Stimulated activated CD4-positive, alpha-beta T cell treated with anti-CD3 and anti-CD28 coated beads, TNF-alpha, amount 100 ng/mL, for 24 hours (primary cell): Measurements from ENCODE around the gene NDST1.
"Not testable (repeated sequence)": the region's sequence is repeated elsewhere in the genome, so short reads cannot be mapped to it uniquely, and the experiment has no call there.

Experiments used
- DNase-seq, 3 experiments: peaks; one replicate each; pipeline ENCODE4 v3.0.0-alpha.2; 2020; ENCODE audit warnings: low read depth in 3 of 3

NDST1 gene

DNA sequence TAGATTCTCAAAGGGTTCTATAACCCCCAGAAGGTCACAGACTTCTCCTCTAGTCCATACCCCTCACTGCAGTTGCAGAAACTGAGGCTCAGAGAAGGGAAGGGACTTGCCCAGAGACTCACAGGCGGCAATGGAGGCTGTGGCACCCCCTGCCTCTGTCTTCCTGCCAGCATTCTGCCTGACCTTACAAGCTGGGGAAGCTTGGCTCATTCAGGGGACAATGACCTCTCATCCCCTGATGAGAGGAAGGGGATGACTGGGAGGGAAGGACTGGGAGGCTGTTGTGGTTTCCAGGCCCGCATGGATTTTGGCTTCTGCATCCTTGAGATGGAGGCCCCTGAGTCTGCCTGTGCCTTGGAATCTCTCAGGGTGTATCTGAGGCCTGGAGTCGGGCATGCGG, 897 bp downstream of the NDST1 start:
- no peak for DNase-seq

DNA sequence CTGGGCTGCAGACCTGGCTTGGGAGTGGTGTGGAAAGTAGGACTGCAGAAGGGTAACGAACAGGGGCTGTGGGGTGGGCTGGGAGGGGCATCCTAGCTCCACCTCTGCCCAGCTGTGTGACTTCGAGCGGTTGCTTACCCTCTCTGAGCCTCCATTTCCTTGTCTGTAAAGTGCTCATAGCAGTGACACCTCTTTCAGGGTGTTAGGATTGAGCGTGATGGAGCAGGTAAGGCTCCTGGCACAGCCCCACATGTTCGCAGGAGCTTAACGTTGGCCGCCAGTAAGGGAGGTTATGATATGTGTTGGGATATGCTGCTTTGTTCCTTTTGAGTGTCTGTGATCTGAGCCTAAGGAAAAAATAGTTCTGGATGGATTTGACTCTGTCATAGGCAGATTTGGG, 2.1 kb downstream of the NDST1 start:
- no peak for DNase-seq

DNA sequence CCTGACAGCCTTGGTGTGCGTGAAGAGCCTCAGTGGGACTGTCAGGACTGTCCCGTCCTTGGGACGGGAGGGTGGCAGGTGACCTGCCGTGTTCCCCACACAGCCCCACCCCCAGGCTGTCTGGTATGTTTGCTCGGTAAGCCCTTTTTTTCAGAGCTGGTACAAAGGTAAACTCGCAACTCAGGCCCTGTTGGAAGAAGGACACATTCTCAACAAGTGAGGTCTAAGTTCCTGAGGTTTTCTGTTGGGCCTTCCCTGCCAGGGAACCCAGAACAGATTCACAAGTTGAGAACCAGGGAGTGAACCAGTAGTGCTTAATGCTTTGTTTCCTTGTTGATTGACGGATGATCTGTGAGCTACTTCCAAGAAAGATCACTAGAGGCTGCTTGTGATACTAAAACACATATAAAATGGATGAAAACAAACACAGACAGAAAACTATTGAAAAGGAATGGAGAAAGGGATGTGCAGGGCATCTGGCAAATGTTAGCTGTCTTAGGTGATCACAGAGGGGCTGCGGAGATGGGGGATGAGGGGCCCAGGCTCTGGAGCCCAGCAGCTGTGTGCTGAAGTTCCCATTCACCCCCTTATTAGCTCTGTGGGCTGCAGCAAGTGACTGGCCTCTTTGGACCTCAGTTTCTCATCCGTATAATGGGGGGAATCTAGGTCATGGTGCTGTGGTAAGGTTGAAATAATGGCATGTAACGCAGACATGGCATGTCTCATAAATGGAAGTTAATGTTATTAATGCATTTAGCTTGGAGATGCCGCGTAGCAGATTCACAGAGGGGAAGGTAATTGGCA, 2.7 kb downstream of the NDST1 start:
- DNase-seq = no peak

DNA sequence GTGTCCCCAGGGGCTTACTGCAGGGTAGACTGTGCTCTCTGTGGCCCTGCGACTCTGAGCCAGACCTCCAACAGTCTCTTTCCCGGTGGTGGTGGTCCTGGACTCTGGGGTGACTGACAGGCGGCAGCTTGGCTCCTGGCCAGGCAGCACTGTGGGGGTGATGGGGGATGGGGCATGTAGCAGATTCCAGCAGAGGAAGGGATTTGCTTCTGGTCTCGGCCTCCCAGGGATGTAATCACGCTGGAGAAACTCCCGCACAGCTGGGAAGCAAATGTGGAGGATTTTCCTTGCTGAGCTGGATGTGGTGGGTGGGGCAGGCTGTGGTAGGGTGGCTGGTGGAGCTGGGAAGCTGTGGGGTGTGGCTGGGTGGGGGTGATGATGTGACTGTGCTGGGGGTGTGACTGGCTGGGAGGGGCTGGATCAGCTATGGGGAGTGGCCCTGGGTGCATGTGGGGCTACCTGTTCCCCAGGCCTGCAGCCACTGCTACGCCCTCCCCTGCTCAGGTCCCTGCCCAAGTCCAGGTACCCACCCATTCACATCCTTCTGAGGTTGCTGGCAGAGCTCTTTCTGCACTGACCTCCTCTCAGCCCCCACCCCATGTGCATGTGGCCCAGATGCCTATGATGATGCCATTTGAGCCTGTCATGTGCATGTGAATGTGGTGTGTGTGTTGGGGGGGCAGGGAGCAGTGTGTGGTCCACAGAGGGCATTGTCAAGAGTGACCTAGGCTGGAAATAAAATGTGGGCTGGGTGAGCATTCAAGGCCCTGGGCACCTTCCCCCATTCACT, 3.8 kb downstream of the NDST1 start:
- no peak for DNase-seq

- no peak for DNase-seq
Measured at GRCh38 chr5:150512368-150512747, 4.4 kb downstream of the NDST1 start.

- no peak for DNase-seq
Measured at GRCh38 chr5:150513375-150514309, 5.7 kb downstream of the NDST1 start.

GRCh38 chr5:150514708-150515211, 6.8 kb downstream of the NDST1 start:
- DNase-seq = no peak

DNA sequence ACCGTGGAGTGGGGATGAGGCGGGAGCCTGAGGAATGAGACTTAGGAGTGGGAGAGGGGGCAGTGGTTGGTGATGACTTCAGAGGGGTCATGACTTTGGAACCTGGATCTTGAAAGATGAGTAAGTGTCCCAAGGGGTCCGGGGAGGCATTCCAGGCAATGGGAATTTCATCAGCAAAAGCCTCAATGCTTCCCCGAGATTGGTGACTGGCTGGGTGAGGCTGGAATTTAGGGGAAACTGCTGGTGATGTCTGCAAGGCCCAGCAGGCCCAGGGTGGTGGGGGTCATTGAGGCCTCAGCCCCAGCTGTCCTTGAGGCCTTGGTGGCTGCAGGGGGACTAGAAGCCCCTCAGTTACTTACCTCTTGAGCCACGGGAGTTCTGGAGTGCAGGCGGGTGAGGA, 7.5 kb downstream of the NDST1 start:
- no peak for DNase-seq

DNA sequence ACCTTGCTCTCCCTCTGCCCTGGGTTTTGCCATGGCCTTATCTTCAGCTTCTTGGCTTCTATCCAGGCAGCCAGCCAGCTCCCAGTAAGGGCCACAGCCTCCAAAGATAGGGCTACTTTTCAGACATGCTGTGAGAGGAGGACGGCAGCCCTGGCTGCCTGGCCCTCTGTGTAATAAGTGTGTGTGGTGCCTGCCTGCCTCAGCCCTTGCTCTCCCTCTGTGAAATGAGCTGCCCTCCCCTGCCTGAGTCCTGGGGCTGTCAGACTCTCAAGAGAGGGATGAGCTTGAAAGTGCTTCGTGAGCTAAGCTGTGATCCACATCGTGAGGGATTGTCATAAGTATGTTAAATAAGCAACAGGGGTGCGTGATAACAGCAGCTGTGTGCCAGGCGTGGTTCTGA, 8.1 kb downstream of the NDST1 start:
- DNase-seq = no peak

- no peak for DNase-seq
Measured at GRCh38 chr5:150517272-150518152, 9.6 kb downstream of the NDST1 start.

DNA sequence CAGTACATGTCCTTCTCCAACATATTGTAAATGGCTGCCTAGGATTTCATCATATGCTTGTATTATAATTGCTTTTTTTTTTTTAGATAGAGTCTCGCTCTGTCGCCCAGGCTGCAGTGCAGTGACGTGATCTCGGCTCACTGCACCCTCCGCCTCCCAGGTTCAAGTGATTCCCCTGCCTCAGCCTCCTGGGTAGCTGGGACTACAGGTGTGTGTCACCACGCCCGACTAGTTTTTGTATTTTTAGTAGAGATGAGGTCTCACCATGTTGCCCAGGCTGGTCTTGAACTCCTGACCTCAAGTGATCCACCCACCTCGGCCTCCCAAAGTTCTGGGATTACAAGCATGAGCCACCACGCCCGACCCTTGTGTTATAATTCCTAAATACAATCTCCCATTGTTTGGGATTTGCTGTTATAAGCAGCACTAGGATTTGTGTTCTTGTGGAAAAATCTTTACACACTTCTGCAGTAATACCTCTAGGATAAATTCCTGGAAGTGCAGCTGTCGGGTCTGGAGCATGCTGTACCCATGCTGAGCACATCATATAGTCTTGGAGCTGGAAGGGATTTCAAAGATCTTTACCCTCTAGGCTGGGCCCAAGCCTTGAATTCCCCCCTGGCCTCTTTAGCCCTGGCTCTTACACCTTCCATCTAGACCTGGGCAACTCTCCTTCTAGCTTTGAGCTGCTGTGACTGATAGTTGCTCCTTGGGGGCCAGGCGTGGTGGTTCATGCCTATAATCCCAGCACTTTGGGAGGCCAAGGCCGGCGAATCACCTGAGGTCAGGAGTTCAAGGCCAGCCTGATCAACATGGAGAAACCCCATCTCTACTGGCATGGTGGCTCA, 11.0 kb downstream of the NDST1 start:
- not testable (repeated sequence) for DNase-seq

DNA sequence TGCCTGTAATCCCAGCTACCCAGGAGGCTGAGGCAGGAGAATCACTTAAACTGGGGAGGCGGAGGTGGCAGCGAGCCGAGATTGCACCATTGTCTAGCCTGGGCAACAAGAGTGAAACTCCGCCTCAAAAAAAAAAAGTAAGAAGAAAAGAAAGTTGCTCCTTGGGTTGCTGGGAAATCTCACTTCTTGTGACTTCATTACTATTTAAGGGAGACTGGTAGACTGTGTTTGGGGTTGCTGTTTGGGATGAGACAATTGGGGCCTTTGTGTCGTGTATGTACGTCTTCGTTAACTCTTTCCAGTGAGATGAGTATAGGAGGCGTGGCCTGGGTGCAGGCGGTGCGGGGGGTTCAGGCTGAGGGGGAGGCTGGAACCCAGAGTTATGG, 11.6 kb downstream of the NDST1 start:
- DNase-seq = no peak

DNA sequence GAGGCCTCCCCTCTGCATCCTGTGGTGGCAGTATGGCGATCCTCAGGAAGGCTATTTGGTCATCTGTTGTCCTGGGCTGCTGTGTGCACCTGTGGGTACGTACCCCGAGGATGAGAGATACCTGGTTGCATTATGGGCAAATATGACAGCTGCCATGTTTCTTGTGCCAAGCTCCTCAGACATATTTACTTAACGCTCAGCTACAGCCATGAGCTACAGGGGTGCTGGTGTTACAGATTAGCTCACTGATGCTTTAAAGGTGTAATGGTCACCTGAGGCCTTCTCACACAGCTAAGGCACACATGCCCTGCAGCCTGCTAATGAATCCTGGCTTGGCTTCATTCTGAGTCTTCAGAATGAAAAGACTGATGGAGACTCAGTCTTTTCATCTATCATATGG, 12.0 kb downstream of the NDST1 start:
- no peak for DNase-seq

- DNase-seq = no peak
Measured at GRCh38 chr5:150520747-150521521, 13.0 kb downstream of the NDST1 start.

DNA sequence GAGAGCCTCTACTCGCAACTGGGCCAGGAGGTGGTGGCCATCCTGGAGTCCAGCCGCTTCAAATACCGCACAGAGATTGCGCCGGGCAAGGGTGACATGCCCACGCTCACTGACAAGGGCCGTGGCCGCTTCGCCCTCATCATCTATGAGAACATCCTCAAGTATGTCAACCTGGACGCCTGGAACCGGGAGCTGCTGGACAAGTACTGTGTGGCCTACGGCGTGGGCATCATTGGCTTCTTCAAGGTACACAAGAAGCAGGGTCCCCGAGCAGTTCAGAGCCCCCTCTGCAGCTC, 13.5 kb downstream of the NDST1 start:
- no peak for DNase-seq

DNA sequence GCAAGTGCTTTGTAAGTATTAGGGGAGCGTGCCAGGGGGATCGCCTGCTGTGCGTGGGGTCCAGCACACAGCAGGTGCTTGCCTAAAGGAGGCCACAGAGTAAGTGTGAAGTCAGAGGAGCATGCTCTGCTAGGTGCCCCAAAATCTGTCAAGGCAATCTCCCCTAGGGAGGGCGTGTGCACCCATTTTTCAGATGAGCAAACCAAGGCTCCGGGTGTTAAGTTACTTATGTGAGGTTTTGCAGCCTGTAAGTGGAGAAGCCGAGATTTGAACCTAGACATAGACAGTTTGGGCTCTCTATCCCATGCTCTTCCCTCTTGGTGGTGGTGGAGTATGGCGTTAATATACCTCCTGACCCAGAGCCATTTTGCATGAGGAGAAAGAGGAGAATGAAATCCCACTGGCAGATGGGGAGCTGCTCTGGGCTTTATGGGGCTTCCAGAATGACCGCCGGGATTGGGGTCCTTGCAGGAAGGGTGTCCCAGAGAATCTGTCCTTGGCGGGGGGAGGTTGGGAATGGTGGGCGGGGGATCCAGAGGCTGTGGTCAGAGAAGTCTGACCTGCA, 14.1 kb downstream of the NDST1 start:
- no peak for DNase-seq

- DNase-seq = no peak
Measured at GRCh38 chr5:150522504-150523414, 14.8 kb downstream of the NDST1 start.
